Hippocampal formation (tissue), 2 donors: ENCODE results near the gene CTIF.

Experiments
- DNase-seq, 2 donors: peaks; one replicate each; lab custom pipeline; 2025; lab: John Stamatoyannopoulos, UW

The CTIF gene

GRCh38 chr18:48899558-48900174 is 360.8 kb downstream of the CTIF start:
- DNase-seq, result no peak

DNA sequence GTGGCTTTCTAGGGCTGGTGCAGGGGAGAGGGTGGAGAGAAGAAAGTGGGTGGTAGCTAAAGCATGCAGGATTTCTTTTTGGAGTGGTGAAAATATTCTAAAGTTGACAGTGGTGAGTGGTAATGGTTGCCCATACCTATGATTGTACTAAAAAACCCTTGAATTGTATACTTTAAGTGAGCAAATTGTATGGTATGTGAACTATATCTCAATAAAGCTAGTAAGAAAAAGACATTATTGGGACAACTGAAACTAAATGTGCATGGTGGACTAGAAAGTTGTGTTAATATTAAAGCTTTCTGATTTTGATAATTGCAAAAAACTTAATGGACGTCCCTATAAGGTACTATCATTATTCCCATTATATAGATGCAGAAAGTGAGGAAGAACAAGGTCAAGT is 361.6 kb downstream of the CTIF start:
- no peak for DNase-seq

DNA sequence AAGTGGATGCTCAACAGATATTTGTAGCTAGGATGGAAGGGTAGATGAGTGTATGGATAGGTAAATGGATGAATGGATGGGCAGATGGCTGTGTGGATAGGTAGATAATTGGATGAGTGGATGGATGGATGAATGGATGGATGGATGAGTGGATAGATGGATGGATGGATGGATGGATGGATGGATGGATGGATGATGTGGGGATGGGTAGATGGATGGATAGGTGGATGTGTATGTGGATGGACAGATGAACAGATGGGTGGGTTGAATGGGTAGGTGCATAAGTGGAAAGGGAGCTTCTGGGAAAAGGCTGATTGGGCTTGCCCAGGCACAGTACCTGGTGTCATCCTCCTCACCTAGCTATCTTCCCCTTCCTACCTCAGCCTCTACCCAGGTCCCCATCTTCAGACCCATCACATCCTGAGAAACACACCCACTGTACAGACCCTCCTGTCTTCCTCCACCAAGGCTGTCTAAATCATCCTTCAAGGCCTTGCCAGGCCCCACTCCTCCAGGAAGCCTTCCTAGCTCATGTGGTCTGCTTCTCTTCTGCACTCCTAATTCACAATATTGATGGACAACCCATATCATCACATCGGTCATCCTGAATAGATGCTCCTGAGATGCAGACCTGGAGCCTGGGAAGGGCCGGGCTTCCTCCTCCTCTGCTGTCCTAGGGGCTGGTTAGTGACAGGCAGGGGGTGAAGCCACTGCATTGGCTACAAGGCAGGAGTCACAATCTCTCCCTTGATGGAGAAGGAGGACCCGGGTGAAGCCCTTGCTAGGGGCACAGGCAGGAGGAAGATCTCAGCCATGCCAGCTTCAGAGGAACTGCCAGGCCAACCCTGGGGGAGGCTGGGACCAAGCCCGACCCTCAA is 362.6 kb downstream of the CTIF start:
- no peak for DNase-seq

- peak in 1 of 2 donors; percentile 40 for DNase-seq
Observed at GRCh38 chr18:48902023-48902855, 363.4 kb downstream of the CTIF start.

DNA sequence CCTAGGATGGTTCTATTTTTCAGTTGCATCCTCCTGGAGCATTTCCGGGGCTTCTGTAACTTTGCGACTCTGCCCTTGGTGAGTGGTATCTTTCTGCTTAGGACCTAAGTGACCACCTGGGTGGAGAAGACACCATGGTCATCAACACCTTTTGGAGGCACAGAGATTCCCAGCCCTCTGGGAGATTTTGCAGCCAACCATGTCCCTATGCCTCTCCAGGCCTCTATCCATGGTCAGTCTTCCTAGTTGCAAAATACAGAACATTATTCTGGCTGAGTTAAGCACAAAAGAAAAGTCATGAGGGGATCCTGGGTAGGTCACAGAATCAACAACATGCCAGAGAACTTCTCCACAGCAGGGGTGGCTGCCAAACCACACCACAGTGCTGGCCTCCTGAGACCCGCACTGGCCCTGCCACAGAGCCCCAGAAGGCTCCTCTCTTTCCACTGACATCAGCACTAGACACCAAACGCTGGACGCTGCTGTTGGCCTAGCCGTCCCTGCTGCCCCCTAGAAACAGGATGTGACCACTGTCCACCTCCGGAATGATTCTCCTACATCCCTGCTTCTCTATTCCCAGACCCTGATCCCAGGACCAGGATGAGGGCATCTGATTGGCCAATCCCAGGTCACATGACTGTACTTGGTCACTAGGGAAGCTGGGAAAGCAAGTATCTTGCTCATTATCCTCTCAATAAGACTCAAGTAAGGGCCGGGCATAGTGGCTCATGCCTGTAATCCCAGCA is 364.2 kb downstream of the CTIF start:
- DNase-seq, result peak in 1 of 2 donors; percentile 33

DNA sequence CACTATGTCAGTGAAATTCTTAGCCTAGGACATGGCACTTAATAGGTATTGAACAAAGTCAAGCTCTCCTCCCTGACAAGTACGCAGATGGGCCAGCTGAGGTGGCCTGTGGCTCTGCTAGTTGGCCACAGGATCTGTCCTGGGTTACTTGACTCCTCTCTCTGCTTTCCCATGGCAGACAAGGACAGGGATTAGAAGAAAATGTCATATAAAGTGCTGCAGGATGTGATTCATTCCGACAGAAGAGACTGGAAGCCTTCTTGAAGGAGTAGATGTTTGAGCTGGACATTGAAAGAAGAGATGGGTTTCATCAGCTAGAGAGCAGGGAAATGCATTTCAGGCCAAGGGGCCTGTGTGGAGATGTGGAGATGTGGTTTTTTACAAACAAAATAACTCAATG is 365.3 kb downstream of the CTIF start:
- DNase-seq, result no peak

DNA sequence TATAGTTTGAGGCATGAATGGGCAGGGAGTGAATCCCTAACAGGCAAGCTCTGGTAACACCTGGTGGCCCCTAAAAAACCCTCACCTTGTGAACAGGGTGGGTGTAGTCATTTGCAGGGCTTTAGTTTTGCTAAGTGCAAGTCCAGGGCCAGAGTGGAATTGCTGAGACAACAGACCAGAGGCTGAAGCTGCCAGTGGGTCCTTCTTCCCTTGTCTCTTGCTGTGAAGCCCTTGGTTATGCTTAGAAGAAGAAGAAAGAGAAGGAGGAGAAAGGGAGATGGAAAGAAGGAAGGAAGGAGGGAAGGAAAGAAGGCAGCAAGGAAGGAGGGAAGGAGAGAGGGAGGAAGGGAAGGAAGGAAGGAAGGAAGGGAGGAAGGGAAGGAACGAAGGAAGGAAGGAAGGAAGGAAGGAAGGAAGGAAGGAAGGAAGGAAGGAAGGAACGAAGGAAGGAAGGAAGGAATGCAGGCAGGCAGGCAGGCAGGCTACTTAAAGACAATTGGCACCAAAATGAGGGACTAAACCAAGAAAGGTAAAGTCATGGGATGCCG is 366.1 kb downstream of the CTIF start:
- DNase-seq, result no peak

DNA sequence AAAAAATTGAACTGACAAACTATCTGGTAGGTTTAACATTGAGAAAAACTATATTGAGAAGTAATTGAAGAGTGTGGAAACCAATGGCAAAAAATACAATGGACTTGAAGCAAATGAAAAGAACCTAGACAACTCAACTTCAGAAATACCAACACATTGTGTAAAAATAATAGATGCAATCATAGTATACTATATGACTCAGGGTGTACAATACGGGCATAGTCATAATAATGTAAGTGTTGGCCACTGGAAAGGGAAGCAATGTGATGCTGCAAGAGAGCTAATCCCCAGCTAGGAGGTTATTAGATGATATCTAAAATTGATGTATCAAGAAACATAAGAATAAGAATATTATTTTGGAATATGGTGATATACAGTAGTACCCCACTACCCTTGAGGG is 366.7 kb downstream of the CTIF start:
- DNase-seq, result no peak

- no peak for DNase-seq
Observed at GRCh38 chr18:48908916-48909315, 370.1 kb downstream of the CTIF start.

DNA sequence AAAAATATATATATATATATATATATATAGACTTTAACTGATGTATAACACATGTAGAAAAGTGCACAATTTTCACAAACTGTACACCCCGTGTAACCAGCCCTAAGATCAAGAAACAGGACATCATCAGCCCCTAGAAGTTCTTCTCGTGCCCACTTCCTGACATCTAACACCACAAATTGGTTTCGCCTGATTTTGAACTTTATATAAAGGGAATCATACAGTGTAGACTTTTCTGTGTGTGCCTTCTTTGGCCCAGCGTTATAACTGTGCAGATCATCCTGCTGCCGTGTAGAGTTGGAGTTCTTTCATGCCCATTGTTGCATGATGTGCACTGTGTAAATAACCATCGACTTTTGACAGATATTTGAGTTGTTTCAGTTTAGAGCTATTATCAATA is 370.9 kb downstream of the CTIF start:
- DNase-seq, result no peak

- DNase-seq, result no peak
Observed at GRCh38 chr18:48910972-48911545, 372.2 kb downstream of the CTIF start.
